Activated B cell treated with CpG ODN at 0.5 μM for 24 hours (primary cell): ENCODE data around the gene PCNT. TPM values are rescaled to one million over a fixed set of nuclear protein-coding genes. Genes with fewer than 3 reads are reported as not detected.

ENCODE experiments used
- ATAC-seq: fragments of 200-7000 bp; cut with Tn5 transposase; one replicate; pipeline ENCODE4 v1.10.0; 2021; ENCODE audit warnings: low read depth, mild to moderate bottlenecking, moderate library complexity
- CTCF ChIA-PET: fragments of 350-600 bp; sonication (Branson Sonifier 250); formaldehyde crosslinking; loops from one replicate; lab custom pipeline; 2021; ENCODE audit warnings: antibody characterized with exemption; lab: Charles Lee
- POLR2A ChIA-PET: fragments of 350-600 bp; sonication (Branson Sonifier 250); formaldehyde crosslinking; loops from one replicate; lab custom pipeline; 2021; ENCODE audit warnings: antibody characterized with exemption; lab: Charles Lee
- DNase-seq: peaks from one replicate; pipeline ENCODE4 v3.0.0; 2022
- H3K27ac Mint-ChIP-seq: one replicate; pipeline ENCODE4 v1.8.0; 2020; ENCODE audit warnings: mixed read lengths
- H3K27me3 Mint-ChIP-seq: one replicate; pipeline ENCODE4 v1.8.0; 2021; ENCODE audit warnings: mixed read lengths
- H3K36me3 Mint-ChIP-seq: one replicate; pipeline ENCODE4 v1.8.0; 2021; ENCODE audit warnings: low read depth, mixed read lengths
- H3K4me1 Mint-ChIP-seq: one replicate; pipeline ENCODE4 v1.8.0; 2021; ENCODE audit warnings: mixed read lengths
- H3K4me3 Mint-ChIP-seq: one replicate; pipeline ENCODE4 v1.8.0; 2020; ENCODE audit warnings: mild to moderate bottlenecking, mixed read lengths
- H3K9me3 Mint-ChIP-seq: one replicate; pipeline ENCODE4 v1.8.0; 2020; ENCODE audit warnings: mixed read lengths
- CTCF ChIP-seq: fragments of 200-600 bp; IDR thresholded peaks from one replicate; pipeline ENCODE4 v1.8.0; 2022; ENCODE audit warnings: antibody characterized with exemption, mild to moderate bottlenecking
- intact Hi-C: fragments of 100-400 bp; cut with micrococcal nuclease; formaldehyde crosslinking; loops from one replicate; pipeline ENCODE4 v1.15.1; 2024
- total RNA-seq: library from RNA; stranded (reverse); gene quantifications from 2 replicates; pipeline ENCODE4 v1.2.3, GENCODE V29; 2022

The PCNT gene
- total RNA-seq, 1 donor from 2014 or later: 39.7 TPM

GRCh38 chr21:46406001-46406400 is 82.0 kb downstream of the PCNT start:
- intact Hi-C loops: no loop called here
- no peak overlapping the region for H3K27ac Mint-ChIP-seq
- ATAC-seq (no peak), DNase-seq (no peak)
- no peak for TF ChIP-seq CTCF
- H3K9me3 Mint-ChIP-seq: peaks cover 2% of the 10 kb centered on the region
- ChIA-PET POLR2A (no interaction called here), CTCF (no interaction called here)
- H3K4me3 Mint-ChIP-seq: no peak overlapping the region
- H3K27me3 Mint-ChIP-seq: no peaks in the 10 kb centered on the region
- H3K4me1 Mint-ChIP-seq: no peaks in the 10 kb centered on the region
- H3K36me3 Mint-ChIP-seq: peaks cover 53% of the 10 kb centered on the region

DNA sequence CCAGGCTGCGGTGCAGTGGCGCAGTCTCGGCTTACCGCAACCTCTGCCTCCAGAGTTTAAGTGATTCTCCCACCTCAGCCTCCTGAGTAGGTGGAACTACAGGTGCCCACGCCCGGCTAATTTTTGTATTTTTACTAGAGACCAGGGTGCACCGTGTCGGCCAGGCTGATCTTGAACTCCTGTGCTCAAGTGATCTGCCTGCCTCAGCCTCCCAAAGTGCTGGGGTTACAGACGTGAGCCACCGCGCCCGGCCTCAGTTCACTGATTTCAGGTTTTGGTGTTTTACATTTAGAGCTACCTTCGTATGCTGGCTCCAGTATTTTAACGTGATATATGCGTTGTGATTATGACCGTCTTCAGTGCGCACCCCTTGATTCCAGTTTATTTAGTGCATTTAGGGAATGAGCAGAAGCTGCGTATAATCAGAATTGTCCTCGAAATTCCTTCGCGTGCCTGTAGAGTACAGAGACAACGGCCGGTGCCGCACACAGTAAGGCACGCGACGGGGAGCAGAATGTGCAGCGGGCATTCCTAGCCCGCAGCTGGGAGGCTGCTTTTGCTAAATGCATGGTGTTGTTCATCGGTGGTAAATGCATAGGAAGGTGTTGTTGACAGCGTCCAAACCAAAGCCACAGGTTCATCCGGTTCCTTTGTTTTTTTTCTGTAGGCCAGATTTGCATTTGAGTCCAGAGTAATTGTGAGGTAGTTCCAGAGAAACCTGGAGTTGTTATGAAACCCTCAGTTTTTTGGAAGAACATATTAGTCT is 85.9 kb downstream of the PCNT start:
- ATAC-seq (no peak), DNase-seq (no peak)
- no peak overlapping the region for H3K27ac Mint-ChIP-seq
- H3K9me3 Mint-ChIP-seq: no peaks in the 10 kb centered on the region
- ChIA-PET POLR2A (no interaction called here), CTCF (no interaction called here)
- no peaks in the 10 kb centered on the region for H3K4me1 Mint-ChIP-seq
- peaks cover 39% of the 10 kb centered on the region for H3K36me3 Mint-ChIP-seq
- no peaks in the 10 kb centered on the region for H3K27me3 Mint-ChIP-seq
- no peak for TF ChIP-seq CTCF
- no peak overlapping the region for H3K4me3 Mint-ChIP-seq
- intact Hi-C loops: no loop called here

GRCh38 chr21:46410516-46410915 is 86.6 kb downstream of the PCNT start:
- Mint-ChIP-seq H3K4me1 (no peaks in the 10 kb centered on the region), H3K36me3 (peaks cover 42% of the 10 kb centered on the region), H3K4me3 (no peak overlapping the region), H3K9me3 (no peaks in the 10 kb centered on the region), H3K27me3 (no peaks in the 10 kb centered on the region), H3K27ac (no peak overlapping the region)
- ATAC-seq (no peak), DNase-seq (no peak)
- no peak for TF ChIP-seq CTCF
- CTCF ChIA-PET: no interaction called here
- intact Hi-C loops: no loop called here
- POLR2A ChIA-PET: no interaction called here

GRCh38 chr21:46411236-46411635 is 87.3 kb downstream of the PCNT start:
- no peaks in the 10 kb centered on the region for H3K4me1 Mint-ChIP-seq
- H3K36me3 Mint-ChIP-seq: peaks cover 46% of the 10 kb centered on the region
- ATAC-seq (no peak), DNase-seq (no peak)
- no peak overlapping the region for H3K27ac Mint-ChIP-seq
- ChIA-PET POLR2A (no interaction called here), CTCF (no interaction called here)
- TF ChIP-seq CTCF: no peak
- no peaks in the 10 kb centered on the region for H3K27me3 Mint-ChIP-seq
- no peaks in the 10 kb centered on the region for H3K9me3 Mint-ChIP-seq
- intact Hi-C loops: no loop called here
- no peak overlapping the region for H3K4me3 Mint-ChIP-seq

DNA sequence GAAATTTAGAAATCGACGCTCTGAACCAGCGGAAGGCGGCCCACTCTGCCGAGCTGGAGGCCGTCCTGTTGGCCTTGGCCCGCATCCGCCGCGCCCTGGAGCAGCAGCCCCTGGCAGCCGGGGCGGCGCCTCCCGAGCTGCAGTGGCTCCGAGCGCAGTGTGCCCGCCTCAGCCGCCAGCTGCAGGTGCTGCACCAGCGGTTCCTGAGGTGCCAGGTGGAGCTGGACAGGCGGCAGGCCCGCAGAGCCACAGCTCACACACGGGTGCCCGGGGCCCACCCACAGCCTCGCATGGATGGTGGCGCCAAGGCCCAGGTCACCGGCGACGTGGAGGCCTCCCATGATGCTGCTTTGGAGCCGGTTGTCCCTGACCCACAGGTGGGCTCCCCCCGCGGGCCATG is 87.7 kb downstream of the PCNT start:
- Mint-ChIP-seq H3K36me3 (peaks cover 47% of the 10 kb centered on the region), H3K4me1 (no peaks in the 10 kb centered on the region), H3K9me3 (no peaks in the 10 kb centered on the region), H3K27me3 (no peaks in the 10 kb centered on the region), H3K4me3 (no peak overlapping the region), H3K27ac (no peak overlapping the region)
- ATAC-seq (no peak), DNase-seq (no peak)
- POLR2A ChIA-PET: no interaction called here
- no peak for TF ChIP-seq CTCF
- CTCF ChIA-PET: no interaction called here
- intact Hi-C loops: no loop called here
